HCT116 (cell line): ENCODE measurements around the gene JAK2. TPM values are rescaled to one million over a fixed set of nuclear protein-coding genes. Genes with fewer than 3 reads are reported as not detected.

Experiments
- ATAC-seq: fragments of 200-7000 bp; cut with Tn5 transposase; 2 replicates; pipeline ENCODE4 v1.9.1; 2020; ENCODE audit warnings: mild to moderate bottlenecking, moderate library complexity
- BruUV-seq: library from RNA; stranded (reverse); fragments of 400-500 nt; replicated peaks from 2 replicates; lab custom pipeline; 2021; lab: Mats Ljungman, UMichigan
- CTCF ChIA-PET: fragments of 300-600 bp; sonication (Branson Sonifier 250); formaldehyde crosslinking; loops from one replicate; lab custom pipeline; 2021; ENCODE audit warnings: antibody characterized with exemption; lab: Charles Lee
- POLR2A ChIA-PET: fragments of 300-600, 350-600 bp; sonication (Branson Sonifier 250); formaldehyde crosslinking; loops from one replicate; lab custom pipeline; 2021; ENCODE audit warnings: antibody characterized with exemption; lab: Charles Lee
- RAD21 ChIA-PET, 2 experiments: fragments of 300-600 bp; sonication (Branson Sonifier 250); formaldehyde crosslinking; loops; one replicate each; lab custom pipeline; 2023; ENCODE audit warnings: low total read pairs in 2 of 2; ENCODE audit not compliant: uncharacterized antibody in 2 of 2, unreplicated experiment in 2 of 2, low non-redundant PET in 1 of 2; lab: Charles Lee
- DNase-seq: peaks from one replicate; pipeline ENCODE4 v3.0.0-alpha.2; 2010; ENCODE audit warnings: low read depth, low spot score
- H2AFZ ChIP-seq: fragments of 200-600 bp; shearing (Covaris generic), sonication (generic); 2 replicates; pipeline ENCODE4 v1.6.1; 2017; ENCODE audit warnings: low read depth, mixed run types, mixed read lengths, antibody characterized with exemption, low read length; ENCODE audit not compliant: poor library complexity, severe bottlenecking
- H3K27ac ChIP-seq: 2 replicates; pipeline ENCODE4 v1.5.1; 2012; ENCODE audit warnings: low read depth, low read length
- H3K27me3 ChIP-seq: fragments of 200-600 bp; sonication (generic); 2 replicates; pipeline ENCODE4 v1.6.1; 2016; ENCODE audit warnings: mixed run types, low read length, mixed read lengths; ENCODE audit not compliant: insufficient read depth
- H3K36me3 ChIP-seq, 2 experiments: fragments of 200-500 bp in 1 of 2; fragments of 200-600 bp in 1 of 2; sonication (Bioruptor generic) in 1 of 2; sonication (generic) in 1 of 2; 2 replicates each; pipeline versions ENCODE4 v1.5.1 to v1.6.1; 2014 to 2016; ENCODE audit warnings: low read length in 2 of 2, inconsistent platforms in 1 of 2, mixed read lengths in 1 of 2, mixed run types in 1 of 2; ENCODE audit not compliant: insufficient read depth in 2 of 2, control insufficient read depth in 1 of 2
- H3K4me1 ChIP-seq, 2 experiments: fragments of 200-600 bp in 1 of 2; sonication (generic) in 1 of 2; 2 replicates each; pipeline versions ENCODE4 v1.5.1 to v1.6.1; 2012 to 2017; ENCODE audit warnings: low read length in 2 of 2, inconsistent platforms in 1 of 2, mild to moderate bottlenecking in 1 of 2, mixed read lengths in 1 of 2, mixed run types in 1 of 2, moderate library complexity in 1 of 2; ENCODE audit not compliant: insufficient read depth in 2 of 2, control insufficient read depth in 1 of 2
- H3K4me2 ChIP-seq: fragments of 200-600 bp; sonication (generic); 2 replicates; pipeline ENCODE4 v1.6.1; 2017; ENCODE audit warnings: mixed run types, low read length, mixed read lengths
- H3K4me3 ChIP-seq, 2 experiments: fragments of 200-600 bp in 1 of 2; sonication (generic) in 1 of 2; replicated peaks in 1 of 2; 2 replicates each; pipeline ENCODE4 v1.5.1; 2011 to 2016; ENCODE audit warnings: low read length in 2 of 2, control low read depth in 1 of 2, low read depth in 1 of 2, mild to moderate bottlenecking in 1 of 2, mixed read lengths in 1 of 2, mixed run types in 1 of 2
- H3K79me2 ChIP-seq: fragments of 200-600 bp; sonication (generic); 2 replicates; pipeline ENCODE4 v1.6.1; 2017; ENCODE audit warnings: mild to moderate bottlenecking, mixed run types, low read length, moderate library complexity, mixed read lengths; ENCODE audit not compliant: insufficient read depth
- H3K9ac ChIP-seq: fragments of 200-600 bp; sonication (generic); 2 replicates; pipeline ENCODE4 v1.6.1; 2016; ENCODE audit warnings: low read length, mixed read lengths
- H3K9me2 ChIP-seq: fragments of 200-600 bp; sonication (generic), shearing (Covaris generic); 2 replicates; pipeline ENCODE4 v1.6.1; 2017; ENCODE audit warnings: mixed run types, mild to moderate bottlenecking, moderate library complexity; ENCODE audit not compliant: insufficient read depth
- H3K9me3 ChIP-seq, 2 experiments: fragments of 200-500 bp in 1 of 2; fragments of 200-600 bp in 1 of 2; sonication (Bioruptor generic) in 1 of 2; sonication (generic) in 1 of 2; 2 replicates each; pipeline ENCODE4 v1.6.1; 2014 to 2017; ENCODE audit warnings: low read length in 2 of 2, mixed read lengths in 2 of 2, inconsistent platforms in 1 of 2, low read depth in 1 of 2, mild to moderate bottlenecking in 1 of 2, mixed run types in 1 of 2, moderate library complexity in 1 of 2; ENCODE audit not compliant: control insufficient read depth in 1 of 2, insufficient read depth in 1 of 2
- H4K20me1 ChIP-seq: fragments of 200-600 bp; sonication (generic), shearing (Covaris generic); 2 replicates; pipeline ENCODE4 v1.6.1; 2017; ENCODE audit warnings: mixed run types, mild to moderate bottlenecking, moderate library complexity; ENCODE audit not compliant: insufficient read depth
- CBX3 ChIP-seq: IDR thresholded peaks from 2 replicates; pipeline ENCODE4 v1.6.1; 2012; ENCODE audit warnings: low read depth
- CEBPB ChIP-seq: IDR thresholded peaks from 2 replicates; pipeline ENCODE4 v1.6.1; 2012; ENCODE audit warnings: low read depth
- POLR2A ChIP-seq: IDR thresholded peaks from 2 replicates; pipeline ENCODE4 v1.7.0; 2011; ENCODE audit warnings: borderline replicate concordance; ENCODE audit not compliant: insufficient read depth, insufficient read length; ENCODE audit errors: extremely low read depth
- SIN3A ChIP-seq: IDR thresholded peaks from 2 replicates; pipeline ENCODE4 v1.6.1; 2012; ENCODE audit warnings: low read depth
- SRF ChIP-seq: IDR thresholded peaks from 2 replicates; pipeline ENCODE4 v1.6.1; 2012; ENCODE audit warnings: low read depth
- YY1 ChIP-seq: IDR thresholded peaks from 2 replicates; pipeline ENCODE4 v1.6.1; 2011; ENCODE audit warnings: low read length, low read depth, moderate library complexity, mild to moderate bottlenecking; ENCODE audit not compliant: insufficient replicate concordance; ENCODE audit errors: extremely low read depth
- ZFX ChIP-seq: fragments of 450-650 bp; IDR thresholded peaks from 2 replicates; pipeline ENCODE4 v1.6.1; 2017
- intact Hi-C: fragments of 100-400 bp; cut with micrococcal nuclease; formaldehyde crosslinking; loops from 2 replicates; pipeline ENCODE4 v1.10.0; 2022
- total RNA-seq: library from RNA; stranded (reverse); gene quantifications from one replicate; pipeline ENCODE4 v1.2.1, GENCODE V29; 2021; ENCODE audit not compliant: unreplicated experiment
- TF ChIP-seq, protein P1 (sequence below): IDR thresholded peaks from 2 replicates; pipeline ENCODE4 v1.6.1; 2012; ENCODE audit warnings: low read depth

Gene JAK2
- total RNA-seq, 1 experiment from 2014 or later, result 4.6 TPM

- H3K9me2 ChIP-seq, result no peaks in the 10 kb centered on the region
- H3K4me2 ChIP-seq, result no peak overlapping the region
- H4K20me1 ChIP-seq, result no peaks in the 10 kb centered on the region
- no peak overlapping the region for H3K4me3 ChIP-seq
- DNase-seq, result no peak
- intact Hi-C loops, result no loop called here
- CTCF ChIA-PET, result no interaction called here
- no peaks in the 10 kb centered on the region for H3K36me3 ChIP-seq
- H3K27ac ChIP-seq, result no peak overlapping the region
- no TSS peak for BruUV-seq
- no peak for TF ChIP-seq CBX3
- TF ChIP-seq, all 23 proteins: peak for 0
- ChIA-PET RAD21 (no interaction called here), POLR2A (no interaction called here)
- Histone ChIP-seq H3K79me2 (no peaks in the 10 kb centered on the region), H3K9ac (no peak overlapping the region), H2AFZ (no peak overlapping the region), H3K9me3 (no peaks in the 10 kb centered on the region), H3K4me1 (no peaks in the 10 kb centered on the region), H3K27me3 (no peaks in the 10 kb centered on the region)
- ATAC-seq, result no peak
Measured at GRCh38 chr9:4964540-4964939, 20.5 kb upstream of the JAK2 start.

- ChIA-PET POLR2A (no interaction called here), RAD21 (no interaction called here), CTCF (no interaction called here)
- Histone ChIP-seq H3K9me2 (no peaks in the 10 kb centered on the region), H4K20me1 (no peaks in the 10 kb centered on the region), H3K36me3 (no peaks in the 10 kb centered on the region), H3K4me3 (no peak overlapping the region), H3K27ac (no peak overlapping the region), H3K4me1 (no peaks in the 10 kb centered on the region), H3K27me3 (no peaks in the 10 kb centered on the region), H3K79me2 (no peaks in the 10 kb centered on the region), H2AFZ (no peak overlapping the region), H3K9ac (no peak overlapping the region), H3K4me2 (no peak overlapping the region), H3K9me3 (no peaks in the 10 kb centered on the region)
- no peak for ATAC-seq
- no TSS peak for BruUV-seq
- intact Hi-C loops, result no loop called here
- no peak for DNase-seq
- no peak for TF ChIP-seq SIN3A
- TF ChIP-seq SRF, result no peak
- no peak for TF ChIP-seq POLR2A
- TF ChIP-seq YY1, result no peak
- TF ChIP-seq, protein P1, sequence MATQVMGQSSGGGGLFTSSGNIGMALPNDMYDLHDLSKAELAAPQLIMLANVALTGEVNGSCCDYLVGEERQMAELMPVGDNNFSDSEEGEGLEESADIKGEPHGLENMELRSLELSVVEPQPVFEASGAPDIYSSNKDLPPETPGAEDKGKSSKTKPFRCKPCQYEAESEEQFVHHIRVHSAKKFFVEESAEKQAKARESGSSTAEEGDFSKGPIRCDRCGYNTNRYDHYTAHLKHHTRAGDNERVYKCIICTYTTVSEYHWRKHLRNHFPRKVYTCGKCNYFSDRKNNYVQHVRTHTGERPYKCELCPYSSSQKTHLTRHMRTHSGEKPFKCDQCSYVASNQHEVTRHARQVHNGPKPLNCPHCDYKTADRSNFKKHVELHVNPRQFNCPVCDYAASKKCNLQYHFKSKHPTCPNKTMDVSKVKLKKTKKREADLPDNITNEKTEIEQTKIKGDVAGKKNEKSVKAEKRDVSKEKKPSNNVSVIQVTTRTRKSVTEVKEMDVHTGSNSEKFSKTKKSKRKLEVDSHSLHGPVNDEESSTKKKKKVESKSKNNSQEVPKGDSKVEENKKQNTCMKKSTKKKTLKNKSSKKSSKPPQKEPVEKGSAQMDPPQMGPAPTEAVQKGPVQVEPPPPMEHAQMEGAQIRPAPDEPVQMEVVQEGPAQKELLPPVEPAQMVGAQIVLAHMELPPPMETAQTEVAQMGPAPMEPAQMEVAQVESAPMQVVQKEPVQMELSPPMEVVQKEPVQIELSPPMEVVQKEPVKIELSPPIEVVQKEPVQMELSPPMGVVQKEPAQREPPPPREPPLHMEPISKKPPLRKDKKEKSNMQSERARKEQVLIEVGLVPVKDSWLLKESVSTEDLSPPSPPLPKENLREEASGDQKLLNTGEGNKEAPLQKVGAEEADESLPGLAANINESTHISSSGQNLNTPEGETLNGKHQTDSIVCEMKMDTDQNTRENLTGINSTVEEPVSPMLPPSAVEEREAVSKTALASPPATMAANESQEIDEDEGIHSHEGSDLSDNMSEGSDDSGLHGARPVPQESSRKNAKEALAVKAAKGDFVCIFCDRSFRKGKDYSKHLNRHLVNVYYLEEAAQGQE, result no peak
- no peak for TF ChIP-seq ZFX
- TF ChIP-seq CEBPB, result no peak
- TF ChIP-seq CBX3, result no peak
Measured at GRCh38 chr9:4965174-4965821, 19.8 kb upstream of the JAK2 start.
